B cell (primary cell): ENCODE data around the gene GPRC5B. TPM values are rescaled to one million over a fixed set of nuclear protein-coding genes. Genes with fewer than 3 reads are reported as not detected.

ENCODE experiments used
- ATAC-seq: fragments of 200-7000 bp; cut with Tn5 transposase; one replicate; pipeline ENCODE4 v1.10.0; 2021; ENCODE audit warnings: low read depth, mild to moderate bottlenecking, moderate number of reproducible peaks, moderate library complexity
- CTCF ChIA-PET: fragments of 350-600 bp; sonication (Branson Sonifier 250); formaldehyde crosslinking; loops from one replicate; lab custom pipeline; 2021; ENCODE audit warnings: antibody characterized with exemption, inconsistent platforms; lab: Charles Lee
- POLR2A ChIA-PET: fragments of 350-600 bp; sonication (Branson Sonifier 250); formaldehyde crosslinking; loops from one replicate; lab custom pipeline; 2021; ENCODE audit warnings: antibody characterized with exemption; lab: Charles Lee
- DNase-seq: peaks from one replicate; pipeline ENCODE4 v3.0.0; 2013
- H2AFZ ChIP-seq: 2 replicates; pipeline ENCODE4 v1.6.1; 2012; ENCODE audit warnings: mild to moderate bottlenecking, low read depth, low read length; ENCODE audit not compliant: insufficient read depth, poor library complexity, severe bottlenecking
- H3K27ac ChIP-seq, 2 donors: 1 replicate in 1 of 2; 2 replicates in 1 of 2; pipeline ENCODE4 v1.5.1; 2012 to 2013; ENCODE audit warnings: low read length in 2 of 2, mild to moderate bottlenecking in 2 of 2, moderate library complexity in 1 of 2
- H3K27me3 ChIP-seq, 4 experiments: fragments of 200-600 bp in 1 of 4; sonication (generic) in 1 of 4; replicated peaks in 1 of 4; 1 replicate in 2 of 4; 2 replicates in 2 of 4; pipeline versions ENCODE4 v1.6.1 to v1.7.0; 2013 to 2016; ENCODE audit warnings: low read length in 3 of 4, mild to moderate bottlenecking in 2 of 4, mixed read lengths in 1 of 4, moderate library complexity in 1 of 4; ENCODE audit not compliant: insufficient read depth in 4 of 4, control insufficient read depth in 3 of 4; ENCODE audit errors: control extremely low read depth in 1 of 4
- H3K36me3 ChIP-seq, 2 experiments: replicated peaks in 1 of 2; 1 replicate in 1 of 2; 2 replicates in 1 of 2; pipeline versions ENCODE4 v1.6.1 to v1.7.1; 2013; ENCODE audit warnings: low read length in 1 of 2; ENCODE audit not compliant: insufficient read depth in 2 of 2, control insufficient read depth in 1 of 2; ENCODE audit errors: control extremely low read depth in 1 of 2, extremely low read depth in 1 of 2
- H3K4me1 ChIP-seq, 2 donors: fragments of 200-600 bp in 1 of 2; sonication (generic) in 1 of 2; 1 replicate in 1 of 2; 2 replicates in 1 of 2; pipeline versions ENCODE4 v1.5.1 to v1.6.1; 2013 to 2017; ENCODE audit warnings: low read length in 2 of 2; ENCODE audit not compliant: control insufficient read depth in 2 of 2, insufficient read depth in 2 of 2
- H3K4me2 ChIP-seq: replicated peaks from 2 replicates; pipeline ENCODE3; 2012; ENCODE audit warnings: mild to moderate bottlenecking, low read depth, low read length; ENCODE audit not compliant: poor library complexity, severe bottlenecking
- H3K4me3 ChIP-seq, 5 experiments: fragments of 200-600 bp in 1 of 5; sonication (generic) in 1 of 5; 1 replicate in 3 of 5; 2 replicates in 2 of 5; pipeline versions ENCODE4 v1.5.1 to v1.7.0; 2011 to 2016; ENCODE audit warnings: low read length in 4 of 5, mild to moderate bottlenecking in 4 of 5, low read depth in 2 of 5, control low read depth in 1 of 5, moderate library complexity in 1 of 5; ENCODE audit not compliant: insufficient read depth in 1 of 5; ENCODE audit errors: control extremely low read depth in 1 of 5, extremely low read depth in 1 of 5
- H3K79me2 ChIP-seq: fragments of 200-600 bp; sonication (generic); one replicate; pipeline ENCODE4 v1.6.0; 2016; ENCODE audit warnings: low read length; ENCODE audit not compliant: control insufficient read depth, insufficient read depth
- H3K9ac ChIP-seq: fragments of 200-600 bp; sonication (generic); 2 replicates; pipeline ENCODE4 v1.6.1; 2017; ENCODE audit warnings: mild to moderate bottlenecking, low read length, moderate library complexity
- H3K9me3 ChIP-seq, 3 donors: one replicate each; pipeline versions ENCODE4 v1.6.1 to v1.7.1; 2013; ENCODE audit warnings: low read length in 2 of 3; ENCODE audit not compliant: control insufficient read depth in 2 of 3, insufficient read depth in 1 of 3; ENCODE audit errors: control extremely low read depth in 1 of 3
- H4K20me1 ChIP-seq: 2 replicates; pipeline ENCODE4 v1.6.0; 2012; ENCODE audit warnings: mild to moderate bottlenecking, low read length; ENCODE audit not compliant: insufficient read depth, control insufficient read depth, poor library complexity, severe bottlenecking
- H3K27ac Mint-ChIP-seq: one replicate; pipeline ENCODE4 v1.8.0; 2021; ENCODE audit warnings: mixed read lengths
- H3K27me3 Mint-ChIP-seq: one replicate; pipeline ENCODE4 v1.8.0; 2021; ENCODE audit warnings: mixed read lengths
- H3K4me1 Mint-ChIP-seq: one replicate; pipeline ENCODE4 v1.8.0; 2021; ENCODE audit warnings: mixed read lengths
- H3K4me3 Mint-ChIP-seq: one replicate; pipeline ENCODE4 v1.8.0; 2021; ENCODE audit warnings: mixed read lengths
- H3K9me3 Mint-ChIP-seq: one replicate; pipeline ENCODE4 v1.8.0; 2022; ENCODE audit warnings: mixed read lengths; ENCODE audit not compliant: insufficient read depth
- CTCF ChIP-seq: fragments of 200-600 bp; IDR thresholded peaks from one replicate; pipeline ENCODE4 v1.8.0; 2022; ENCODE audit warnings: antibody characterized with exemption, mild to moderate bottlenecking
- EZH2 ChIP-seq: IDR thresholded peaks from 2 replicates; pipeline ENCODE4 v1.6.1; 2012; ENCODE audit warnings: borderline replicate concordance, low read depth, mild to moderate bottlenecking, moderate library complexity, low read length; ENCODE audit not compliant: insufficient read depth, poor library complexity, severe bottlenecking
- WGBS: methylation state at CpG from one replicate; pipeline ENCODE4 v1.1.5; 2013; ENCODE audit warnings: missing lambda C conversion rate; ENCODE audit not compliant: insufficient coverage; 5-methylcytosine and 5-hydroxymethylcytosine counted together
- intact Hi-C: fragments of 100-400 bp; cut with micrococcal nuclease; formaldehyde crosslinking; loops from one replicate; pipeline ENCODE4 v1.10.0; 2022
- polyA plus RNA-seq: library from polyadenylated mRNA; depleted of rRNA; stranded (reverse); fragments of >200 nt; gene quantifications from 2 replicates; pipeline ENCODE4 v1.2.3, GENCODE V29; 2012
- total RNA-seq, 2 donors: library from RNA; stranded (reverse); fragments of 120-200 nt in 1 of 2; gene quantifications; 1 replicate in 1 of 2; 2 replicates in 1 of 2; pipeline versions ENCODE4 v1.2.3 to v1.2.4, GENCODE V29; 2013 to 2022

Gene GPRC5B
- total and polyA plus RNA-seq, 2 donors (not counting 1 experiment from before 2014, with no cell fraction given) = not detected

GRCh38 chr16:19861133-19861532 lies 23.5 kb downstream of the GPRC5B start:
- Histone ChIP-seq H3K9ac (no peak overlapping the region), H3K27me3 (no peaks in the 10 kb centered on the region), H3K36me3 (no peaks in the 10 kb centered on the region), H3K27ac (no peak overlapping the region), H3K4me1 (no peaks in the 10 kb centered on the region), H3K4me3 (no peak overlapping the region), H3K4me2 (no peak overlapping the region), H3K9me3 (no peaks in the 10 kb centered on the region), H2AFZ (no peak overlapping the region), H3K79me2 (no peaks in the 10 kb centered on the region), H4K20me1 (no peaks in the 10 kb centered on the region)
- no peak overlapping the region for H3K27ac Mint-ChIP-seq
- WGBS = 100% methylated on average over 1 of the region's 3 CpGs
- DNase-seq = no peak
- H3K9me3 Mint-ChIP-seq = no peaks in the 10 kb centered on the region
- H3K27me3 Mint-ChIP-seq = peaks cover 9% of the 10 kb centered on the region
- POLR2A ChIA-PET = no interaction called here
- intact Hi-C loops = no loop called here
- TF ChIP-seq CTCF (no peak), EZH2 (no peak)
- no peak overlapping the region for H3K4me3 Mint-ChIP-seq
- no peak for ATAC-seq
- no peaks in the 10 kb centered on the region for H3K4me1 Mint-ChIP-seq
- CTCF ChIA-PET = no interaction called here

- peaks cover 9% of the 10 kb centered on the region for H3K27me3 Mint-ChIP-seq
- H4K20me1 ChIP-seq = no peaks in the 10 kb centered on the region
- ChIA-PET CTCF (no interaction called here), POLR2A (no interaction called here)
- DNase-seq (no peak), ATAC-seq (no peak)
- no peak for TF ChIP-seq CTCF
- TF ChIP-seq EZH2 = no peak
- H3K27me3 ChIP-seq = no peaks in the 10 kb centered on the region
- no peaks in the 10 kb centered on the region for H3K9me3 Mint-ChIP-seq
- no peaks in the 10 kb centered on the region for H3K79me2 ChIP-seq
- H3K27ac ChIP-seq = no peak overlapping the region
- no peaks in the 10 kb centered on the region for H3K36me3 ChIP-seq
- H3K9me3 ChIP-seq = no peaks in the 10 kb centered on the region
- H3K4me3 ChIP-seq = no peak overlapping the region
- no peak overlapping the region for H3K4me3 Mint-ChIP-seq
- no peak overlapping the region for H3K9ac ChIP-seq
- 94% methylated on average over 10 of the region's 21 CpGs for WGBS
- intact Hi-C loops = no loop called here
- no peak overlapping the region for H3K4me2 ChIP-seq
- no peak overlapping the region for H2AFZ ChIP-seq
- H3K4me1 ChIP-seq = no peaks in the 10 kb centered on the region
- no peak overlapping the region for H3K27ac Mint-ChIP-seq
- H3K4me1 Mint-ChIP-seq = no peaks in the 10 kb centered on the region
Measured at GRCh38 chr16:19860166-19861041, 24.2 kb downstream of the GPRC5B start.
